H1 (cell line): ENCODE results near the gene MOSMO. TPM values are rescaled to one million over a fixed set of nuclear protein-coding genes. Genes with fewer than 3 reads are reported as not detected.

Experiments
- CTCF ChIA-PET: fragments of 300-600 bp; sonication (Branson Sonifier 250); formaldehyde crosslinking; loops from one replicate; lab custom pipeline; 2021; ENCODE audit not compliant: partially characterized antibody; lab: Charles Lee
- POLR2A ChIA-PET: fragments of 300-600 bp; sonication (Branson Sonifier 250); formaldehyde crosslinking; loops from one replicate; lab custom pipeline; 2021; ENCODE audit warnings: inconsistent platforms; ENCODE audit not compliant: partially characterized antibody; lab: Charles Lee
- DNase-seq, 2 experiments: peaks; one replicate each; pipeline versions ENCODE4 v3.0.0 to v3.0.0-alpha.2; 2010 to 2022; ENCODE audit warnings: low spot score in 2 of 2, low read depth in 1 of 2, mixed read lengths in 1 of 2
- FAIRE-seq: peaks from 2 replicates; lab custom pipeline; 2011; peaks lifted over from hg19 to GRCh38; lab: Jason Lieb, UNC
- H2AFZ ChIP-seq: 2 replicates; pipeline ENCODE4 v1.8.1; 2012; ENCODE audit warnings: low read length, inconsistent platforms
- H2AK5ac ChIP-seq: 2 replicates; pipeline ENCODE4 v1.6.1; 2013; ENCODE audit warnings: low read depth, low read length
- H2BK120ac ChIP-seq: replicated peaks from 2 replicates; pipeline ENCODE3; 2013; ENCODE audit warnings: low read depth, low read length, inconsistent platforms
- H2BK12ac ChIP-seq: 2 replicates; pipeline ENCODE4 v1.6.1; 2013; ENCODE audit warnings: low read depth, low read length
- H2BK15ac ChIP-seq: 2 replicates; pipeline ENCODE4 v1.6.1; 2013; ENCODE audit warnings: low read length
- H2BK20ac ChIP-seq: 2 replicates; pipeline ENCODE4 v1.6.1; 2013; ENCODE audit warnings: low read length
- H2BK5ac ChIP-seq: 2 replicates; pipeline ENCODE4 v1.6.1; 2013; ENCODE audit warnings: low read depth, low read length
- H3K14ac ChIP-seq: 2 replicates; pipeline ENCODE4 v1.6.1; 2013; ENCODE audit warnings: inconsistent platforms; ENCODE audit not compliant: insufficient read length
- H3K18ac ChIP-seq: 2 replicates; pipeline ENCODE4 v1.6.1; 2013; ENCODE audit warnings: low read length; ENCODE audit errors: extremely low read depth
- H3K23ac ChIP-seq: 2 replicates; pipeline ENCODE4 v1.6.1; 2013; ENCODE audit warnings: inconsistent platforms; ENCODE audit not compliant: insufficient read length
- H3K23me2 ChIP-seq: 2 replicates; pipeline ENCODE4 v1.6.1; 2013; ENCODE audit warnings: low read depth, low read length
- H3K27ac ChIP-seq: 2 replicates; pipeline ENCODE4 v1.6.1; 2011; ENCODE audit warnings: low read depth, low read length, inconsistent platforms
- H3K27me3 ChIP-seq, 4 experiments: replicated peaks in 1 of 4; 1 replicate in 1 of 4; 2 replicates in 3 of 4; pipeline versions ENCODE4 v1.6.1 to v1.8.1; 2011 to 2013; ENCODE audit warnings: low read length in 3 of 4, mild to moderate bottlenecking in 3 of 4, inconsistent platforms in 2 of 4, mixed read lengths in 2 of 4, moderate library complexity in 1 of 4; ENCODE audit not compliant: control insufficient read depth in 3 of 4, insufficient read depth in 3 of 4; ENCODE audit errors: extremely low read depth in 1 of 4
- H3K36me3 ChIP-seq, 4 experiments: 2 replicates each; pipeline versions ENCODE4 v1.6.1 to v1.8.1; 2011 to 2013; ENCODE audit warnings: mild to moderate bottlenecking in 4 of 4, low read length in 3 of 4, moderate library complexity in 2 of 4, control low read depth in 1 of 4, inconsistent platforms in 1 of 4; ENCODE audit not compliant: insufficient read depth in 4 of 4, control insufficient read depth in 2 of 4
- H3K4ac ChIP-seq: replicated peaks from 2 replicates; pipeline ENCODE3; 2013; ENCODE audit warnings: low read length, low read depth, mixed read lengths, inconsistent platforms; ENCODE audit not compliant: insufficient read length
- H3K4me1 ChIP-seq, 4 experiments: replicated peaks in 1 of 4; 1 replicate in 1 of 4; 2 replicates in 3 of 4; pipeline versions ENCODE4 v1.6.1 to v1.8.1; 2011 to 2013; ENCODE audit warnings: low read length in 3 of 4, inconsistent platforms in 2 of 4, mixed read lengths in 1 of 4; ENCODE audit not compliant: insufficient read depth in 4 of 4, control insufficient read depth in 3 of 4
- H3K4me2 ChIP-seq, 2 experiments: 2 replicates each; pipeline versions ENCODE4 v1.6.1 to v1.8.1; 2011 to 2013; ENCODE audit warnings: low read depth in 2 of 2, low read length in 2 of 2, control low read depth in 1 of 2, inconsistent platforms in 1 of 2, mild to moderate bottlenecking in 1 of 2; ENCODE audit not compliant: insufficient read depth in 1 of 2
- H3K4me3 ChIP-seq, 4 experiments: fragments of 200-600, 300-600 bp in 1 of 4; sonication (generic), shearing (Covaris generic), sonication (Bioruptor Twin) in 1 of 4; 2 replicates each; pipeline versions ENCODE4 v1.5.1 to v1.8.1; 2011 to 2016; ENCODE audit warnings: low read length in 4 of 4, low read depth in 3 of 4, control low read depth in 2 of 4, inconsistent platforms in 2 of 4, mild to moderate bottlenecking in 2 of 4, mixed read lengths in 1 of 4, moderate library complexity in 1 of 4; ENCODE audit not compliant: insufficient read depth in 2 of 4; ENCODE audit errors: extremely low read depth in 1 of 4
- H3K56ac ChIP-seq: replicated peaks from 2 replicates; pipeline ENCODE3; 2013; ENCODE audit warnings: low read depth, mild to moderate bottlenecking, mixed read lengths, low read length, inconsistent platforms; ENCODE audit not compliant: insufficient read length
- H3K79me1 ChIP-seq: 2 replicates; pipeline ENCODE4 v1.6.1; 2013; ENCODE audit warnings: low read depth, low read length, control low read depth
- H3K79me2 ChIP-seq, 2 experiments: 2 replicates each; pipeline versions ENCODE4 v1.6.1 to v1.8.1; 2012 to 2013; ENCODE audit warnings: low read length in 2 of 2, mild to moderate bottlenecking in 2 of 2, inconsistent platforms in 1 of 2; ENCODE audit not compliant: insufficient read depth in 2 of 2, control insufficient read depth in 1 of 2
- H3K9ac ChIP-seq, 4 experiments: replicated peaks in 1 of 4; 1 replicate in 1 of 4; 2 replicates in 3 of 4; pipeline versions ENCODE4 v1.6.1 to v1.8.1; 2011 to 2013; ENCODE audit warnings: low read depth in 3 of 4, low read length in 3 of 4, control low read depth in 2 of 4, mild to moderate bottlenecking in 2 of 4, moderate library complexity in 2 of 4, inconsistent platforms in 1 of 4; ENCODE audit errors: extremely low read depth in 1 of 4
- H3K9me3 ChIP-seq, 2 experiments: 2 replicates each; pipeline versions ENCODE4 v1.6.1 to v1.8.1; 2012 to 2013; ENCODE audit warnings: mild to moderate bottlenecking in 2 of 2, moderate library complexity in 2 of 2, control low read depth in 1 of 2, inconsistent platforms in 1 of 2, low read depth in 1 of 2, low read length in 1 of 2, mixed read lengths in 1 of 2; ENCODE audit not compliant: insufficient read depth in 2 of 2
- H4K20me1 ChIP-seq, 2 experiments: replicated peaks in 1 of 2; 2 replicates each; pipeline versions ENCODE3 to v1.8.1; 2011 to 2013; ENCODE audit warnings: inconsistent platforms in 2 of 2, low read length in 2 of 2, mild to moderate bottlenecking in 1 of 2; ENCODE audit not compliant: insufficient read depth in 2 of 2, control insufficient read depth in 1 of 2
- H4K5ac ChIP-seq: 2 replicates; pipeline ENCODE4 v1.6.1; 2013; ENCODE audit warnings: low read length, low read depth, mixed read lengths, inconsistent platforms; ENCODE audit not compliant: insufficient read length
- H4K8ac ChIP-seq: 2 replicates; pipeline ENCODE4 v1.8.0; 2013; ENCODE audit warnings: mild to moderate bottlenecking, moderate library complexity, low read length, inconsistent platforms; ENCODE audit not compliant: insufficient read depth; ENCODE audit errors: extremely low read depth
- H4K91ac ChIP-seq: replicated peaks from 2 replicates; pipeline ENCODE3; 2013; ENCODE audit warnings: low read length, mixed read lengths, inconsistent platforms; ENCODE audit not compliant: insufficient read length
- FOSL1 ChIP-seq: IDR thresholded peaks from 2 replicates; pipeline ENCODE4 v1.6.1; 2011; ENCODE audit warnings: mild to moderate bottlenecking, low read depth, low read length, moderate library complexity; ENCODE audit not compliant: insufficient read depth
- GABPA ChIP-seq: IDR thresholded peaks from 2 replicates; pipeline ENCODE4 v1.6.1; 2011; ENCODE audit warnings: mild to moderate bottlenecking, low read length, moderate library complexity, borderline replicate concordance; ENCODE audit not compliant: insufficient read depth
- HDAC2 ChIP-seq, 2 experiments: fragments of 300-600 bp in 1 of 2; sonication (generic) in 1 of 2; IDR thresholded peaks; 2 replicates each; pipeline ENCODE4 v1.6.1; 2011 to 2012; ENCODE audit warnings: low read depth in 2 of 2, low read length in 2 of 2, mild to moderate bottlenecking in 2 of 2, moderate library complexity in 2 of 2, borderline replicate concordance in 1 of 2, inconsistent platforms in 1 of 2
- RNF2 ChIP-seq: fragments of 200-900, 300-1000 bp; sonication (generic); IDR thresholded peaks from 2 replicates; pipeline ENCODE4 v1.7.1; 2016; ENCODE audit warnings: borderline replicate concordance, low read depth, mild to moderate bottlenecking, antibody characterized with exemption, low read length; ENCODE audit not compliant: poor library complexity, severe bottlenecking; ENCODE audit errors: missing control alignments
- SP2 ChIP-seq: IDR thresholded peaks from 2 replicates; pipeline ENCODE4 v1.6.1; 2012; ENCODE audit warnings: mild to moderate bottlenecking, low read length, inconsistent platforms
- WGBS, 2 experiments: shearing (Covaris generic) in 1 of 2; methylation state at CpG; one replicate each; pipeline versions ENCODE4 v1.1.6 to v1.1.7; 2013 to 2015; ENCODE audit warnings: low lambda C conversion rate in 2 of 2, mixed read lengths in 2 of 2, inconsistent platforms in 1 of 2, low coverage in 1 of 2, missing lambda C conversion rate in 1 of 2; ENCODE audit not compliant: insufficient replicate concordance in 2 of 2, insufficient coverage in 1 of 2, insufficient read length in 1 of 2; ENCODE audit errors: extremely low coverage in 1 of 2, missing lambda C conversion rate in 1 of 2; 5-methylcytosine and 5-hydroxymethylcytosine counted together
- polyA plus RNA-seq, 7 experiments: library from polyadenylated mRNA; depleted of rRNA in 3 of 7; stranded (reverse) in 5 of 7; unstranded in 2 of 7; fragments of >200 nt in 5 of 7; fragments of 200-250 nt in 2 of 7; gene quantifications; 1 replicate in 5 of 7; 2 replicates in 1 of 7; 4 replicates in 1 of 7; pipeline versions ENCODE4 v1.2.1 to v1.2.3, GENCODE V29; 2011 to 2013; ENCODE audit warnings: missing spikeins in 2 of 7, mixed read lengths in 2 of 7
- total RNA-seq: library from RNA; stranded (reverse); fragmentation: NEBNext Ultra II Directional; extraction: Animal tissue kit (Norgen Biotek cat#: 25700); gene quantifications from 2 replicates; pipeline ENCODE4 v1.2.1, GENCODE V29; 2021

MOSMO gene
- total and polyA plus RNA-seq, 2 of the 8 experiments (the other 6 are each of a cell fraction or from before 2014, with no cell fraction given), result 8.6 to 14.8 TPM

- Histone ChIP-seq H4K5ac (no peak overlapping the region), H2BK12ac (no peak overlapping the region), H3K4me1 (no peaks in the 10 kb centered on the region), H2AK5ac (no peak overlapping the region), H4K91ac (no peak overlapping the region), H3K23ac (no peak overlapping the region), H3K36me3 (no peaks in the 10 kb centered on the region), H3K79me2 (peaks cover 0 to 5% of the 10 kb centered on the region in 2 experiments; a peak in 1 of 4 replicates), H2BK15ac (no peak overlapping the region), H3K23me2 (no peaks in the 10 kb centered on the region), H3K9ac (no peak overlapping the region), H2BK20ac (no peak overlapping the region), H3K4ac (no peak overlapping the region), H3K14ac (no peak overlapping the region), H2BK120ac (no peak overlapping the region), H4K20me1 (peaks cover 0 to 2% of the 10 kb centered on the region in 2 experiments), H3K18ac (no peak overlapping the region), H3K4me3 (no peak overlapping the region), H3K4me2 (no peak overlapping the region), H3K56ac (no peak overlapping the region), H3K27me3 (no peaks in the 10 kb centered on the region), H3K9me3 (no peaks in the 10 kb centered on the region), H3K27ac (no peak overlapping the region), H4K8ac (no peak overlapping the region; the same call in 1 of the 2 replicates), H3K79me1 (no peaks in the 10 kb centered on the region), H2BK5ac (no peak overlapping the region), H2AFZ (no peak overlapping the region)
- DNase-seq (no peak), FAIRE-seq (no peak)
- CTCF ChIA-PET, result interaction anchor here (1.6 to 6.0 kb wide), 5 partner anchors 9 to 114 kb away, joined by 5 to 247 read pairs (median 51); partner anchors contain the start of genes MOSMO, PDZD9 and VWA3A
- 92% methylated on average over 11 of the region's 11 CpGs; no CpG with 5 or more reads in 1 of the 2 experiments for WGBS, 2 experiments
- POLR2A ChIA-PET, result interaction anchor here (1.0 kb wide), 1 partner anchor 66 kb away, joined by 3 read pairs; no protein-coding TSS in a partner anchor
- TF ChIP-seq HDAC2 (IDR thresholded peaks at IDR 0.05; ENCODE audit: borderline replicate concordance in 1 of 2, low read depth in 2 of 2, low read length in 2 of 2) (no peak), SP2 (no peak), FOSL1 (no peak), RNF2 (no peak), GABPA (no peak)
Observed at GRCh38 chr16:22075043-22075757, 67.3 kb downstream of the MOSMO start.
